Keratinocyte (primary cell): Measurements from ENCODE around the gene BRSK1.

ENCODE experiments used
- CTCF ChIP-seq, 3 experiments: IDR thresholded peaks in 1 of 3; conservative IDR thresholded peaks in 1 of 3; optimal IDR thresholded peaks in 1 of 3; 2 replicates in 2 of 3; 3 replicates in 1 of 3; pipeline versions ENCODE3 to v1.5.1; 2011; ENCODE audit warnings: low read length in 3 of 3, mild to moderate bottlenecking in 3 of 3, moderate library complexity in 2 of 3, control low read depth in 1 of 3, inconsistent platforms in 1 of 3; ENCODE audit not compliant: insufficient read depth in 2 of 3; ENCODE audit errors: extremely low read depth in 1 of 3
- EZH2 ChIP-seq: IDR thresholded peaks from one replicate; pipeline ENCODE4 v1.6.1; 2012; ENCODE audit warnings: inconsistent platforms, mild to moderate bottlenecking, low read length, moderate library complexity

- TF ChIP-seq CTCF (optimal IDR thresholded peaks at IDR 0.05 in 1 of 3, IDR thresholded peaks at IDR 0.05 in 1 of 3, conservative IDR thresholded peaks at IDR 0.05 in 1 of 3; ENCODE audit: extremely low read depth in 1 of 3, insufficient read depth in 2 of 3, low read length in 3 of 3) (no peak), EZH2 (no peak)
Observed at GRCh38 chr19:55272142-55272541, 11.7 kb upstream of the BRSK1 start.
